B cell (primary cell): ENCODE measurements around the gene SERPINA9.

Experiments used
- CTCF ChIP-seq: fragments of 200-600 bp; IDR thresholded peaks from one replicate; pipeline ENCODE4 v1.8.0; 2022; ENCODE audit warnings: antibody characterized with exemption, mild to moderate bottlenecking
- EZH2 ChIP-seq: IDR thresholded peaks from 2 replicates; pipeline ENCODE4 v1.6.1; 2012; ENCODE audit warnings: borderline replicate concordance, low read depth, mild to moderate bottlenecking, moderate library complexity, low read length; ENCODE audit not compliant: insufficient read depth, poor library complexity, severe bottlenecking

GRCh38 chr14:94478420-94478819 is 2.4 kb upstream of the SERPINA9 start:
- TF ChIP-seq EZH2, result no peak
- TF ChIP-seq CTCF, result no peak
